Measurements from ENCODE around the gene UBE2K.
"Not testable (repeated sequence)": the region's sequence is repeated elsewhere in the genome, so short reads cannot be mapped to it uniquely, and the experiment has no call there.

Gene UBE2K

DNA sequence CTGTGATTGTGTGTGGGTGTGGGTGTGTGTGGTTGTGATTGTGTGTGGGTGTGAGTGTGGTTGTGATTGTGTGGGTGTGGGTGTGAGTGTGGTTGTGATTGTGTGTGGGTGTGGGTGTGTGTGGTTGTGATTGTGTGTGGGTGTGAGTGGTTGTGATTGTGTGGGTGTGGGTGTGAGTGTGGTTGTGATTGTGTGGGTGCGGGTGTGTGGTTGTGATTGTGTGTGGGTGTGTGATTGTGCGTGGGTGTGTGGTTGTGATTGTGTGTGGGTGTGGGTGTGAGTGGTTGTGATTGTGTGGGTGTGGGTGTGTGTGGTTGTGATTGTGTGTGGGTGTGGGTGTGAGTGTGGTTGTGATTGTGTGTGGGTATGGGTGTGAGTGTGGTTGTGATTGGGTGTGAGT is 115.8 kb downstream of the UBE2K start:
- DNase-seq, result not testable (repeated sequence)

DNA sequence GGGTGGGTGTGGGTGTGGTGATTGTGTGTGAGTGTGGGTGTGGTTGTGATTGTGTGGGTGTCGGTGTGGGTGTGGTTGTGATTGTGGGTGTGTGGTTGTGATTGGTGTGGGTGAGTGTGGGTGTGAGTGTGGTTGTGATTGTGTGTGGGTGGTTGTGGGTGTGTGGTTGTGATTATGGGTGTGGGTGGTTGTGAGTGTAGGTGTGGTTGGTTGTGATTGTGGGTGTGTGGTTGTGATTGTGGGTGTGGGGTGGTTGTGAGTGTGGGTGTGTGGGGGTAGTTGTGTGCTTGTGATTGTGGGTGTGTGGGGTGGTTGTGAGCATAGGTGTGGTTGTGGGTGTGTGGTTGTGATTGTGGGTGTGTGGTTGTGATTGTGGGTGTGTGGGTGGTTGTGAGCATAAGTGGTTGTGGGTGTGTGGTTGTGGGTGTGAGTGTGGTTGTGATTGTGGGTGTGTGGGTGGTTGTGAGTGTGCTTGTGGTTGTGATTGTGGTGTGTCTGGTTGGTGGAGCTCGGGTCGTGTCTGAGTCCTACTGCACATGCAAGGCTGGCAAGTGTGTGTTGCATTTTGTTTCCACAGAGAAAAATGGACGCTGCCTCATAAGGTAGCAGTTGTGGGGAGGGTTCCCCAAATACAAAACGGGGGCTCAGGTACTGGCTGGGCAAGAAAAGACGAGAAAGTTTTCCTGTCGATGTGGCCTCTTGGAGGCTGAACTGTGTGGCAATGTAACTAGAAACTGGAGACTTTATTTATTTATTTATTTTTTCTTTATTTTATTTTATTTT is 116.7 kb downstream of the UBE2K start:
- no peak for DNase-seq

DNA sequence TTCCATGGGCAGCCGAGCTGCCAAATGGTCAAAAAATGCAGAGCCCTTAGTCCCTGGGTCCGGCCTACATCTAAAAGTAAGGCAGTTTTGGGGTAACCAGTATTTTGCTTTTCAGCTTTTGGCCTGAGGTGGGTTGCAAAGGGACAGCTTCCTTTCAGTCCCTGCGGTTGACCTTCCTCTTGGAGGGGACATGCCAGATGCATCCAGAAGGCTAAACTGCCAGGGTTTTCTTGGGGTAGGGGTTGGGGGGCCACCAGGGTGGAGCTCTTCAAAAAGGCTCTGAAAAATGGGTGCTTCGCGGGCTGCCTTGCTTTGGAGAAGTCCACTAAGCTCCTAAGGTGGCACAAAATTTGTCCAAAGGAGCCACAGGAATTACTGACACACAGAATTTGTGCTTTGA is 120.7 kb downstream of the UBE2K start:
- no peak for DNase-seq

DNA sequence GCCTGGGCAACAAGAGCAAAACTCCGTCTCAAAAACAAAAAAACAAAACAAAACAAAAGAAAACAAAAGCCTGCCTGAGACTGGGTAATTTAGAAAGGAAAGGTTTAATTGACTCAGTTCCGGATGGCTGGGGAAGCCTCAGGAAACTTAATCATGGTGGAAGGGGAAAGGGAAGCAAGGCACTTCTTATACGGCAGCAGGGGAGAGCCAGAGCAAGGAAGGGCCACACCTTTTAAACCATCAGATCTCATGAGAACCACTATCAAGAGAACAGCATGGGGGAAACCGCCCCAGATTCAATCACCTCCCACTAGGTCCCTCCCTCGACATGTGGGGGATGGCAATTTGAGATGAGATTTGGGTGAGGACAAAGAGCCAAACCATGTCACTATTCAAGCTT is 122.2 kb downstream of the UBE2K start:
- DNase-seq, result no peak

DNA sequence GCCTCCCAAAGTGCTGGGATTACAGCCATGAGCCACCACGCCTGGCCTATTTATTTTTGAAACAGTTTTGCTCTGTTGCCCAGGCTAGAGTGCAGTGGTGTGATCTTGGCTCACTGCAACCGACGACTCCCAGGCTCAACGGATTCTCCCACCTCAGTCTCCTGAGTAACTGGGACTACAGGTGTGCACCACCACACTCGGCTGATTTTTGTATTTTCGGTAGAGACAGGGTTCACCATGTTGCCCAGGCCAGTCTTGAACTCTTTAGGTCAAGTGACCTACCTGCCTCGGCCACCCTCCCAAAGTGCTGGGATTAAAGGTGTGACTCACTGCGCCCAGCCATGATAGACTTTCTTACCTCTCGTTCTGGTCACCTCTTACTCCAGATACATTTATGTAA is 124.0 kb downstream of the UBE2K start:
- DNase-seq, result no peak

DNA sequence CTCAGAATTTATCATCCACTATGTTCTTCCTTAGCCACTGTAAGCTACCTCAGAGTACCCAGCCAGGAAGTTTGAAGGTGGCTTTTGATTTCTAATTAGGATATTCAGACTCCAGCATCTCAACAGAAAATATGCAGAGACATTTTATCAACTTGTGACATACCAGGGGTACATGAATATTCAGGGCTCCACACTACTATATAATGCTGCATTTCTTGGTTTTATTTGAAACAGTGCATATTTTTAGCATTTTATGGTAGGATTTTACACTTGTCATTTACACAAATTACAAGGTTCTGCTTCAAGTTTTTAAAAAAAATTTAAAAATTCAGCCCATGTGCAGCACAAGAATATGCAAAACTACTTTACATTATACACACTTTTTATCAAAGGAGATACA is 124.7 kb downstream of the UBE2K start:
- DNase-seq, result no peak

DNA sequence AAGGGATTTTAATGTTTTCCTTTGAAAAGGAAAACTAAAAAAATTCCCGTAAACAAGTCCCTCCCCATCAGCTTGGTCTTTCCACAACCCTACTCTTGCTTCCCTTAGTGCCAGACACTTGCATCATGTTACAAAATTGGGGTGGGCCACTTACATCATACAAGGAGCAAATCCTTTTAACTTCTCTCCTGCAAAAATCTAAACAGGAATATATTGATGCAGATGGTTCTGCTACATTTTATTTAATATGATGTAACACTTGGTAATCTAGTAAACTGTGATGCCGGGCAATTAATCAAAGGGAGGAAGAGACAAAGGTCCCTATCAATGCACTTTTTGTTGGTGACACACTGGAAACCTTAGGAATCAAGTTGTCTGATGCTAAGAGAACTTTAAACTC is 125.3 kb downstream of the UBE2K start:
- no peak for DNase-seq

DNA sequence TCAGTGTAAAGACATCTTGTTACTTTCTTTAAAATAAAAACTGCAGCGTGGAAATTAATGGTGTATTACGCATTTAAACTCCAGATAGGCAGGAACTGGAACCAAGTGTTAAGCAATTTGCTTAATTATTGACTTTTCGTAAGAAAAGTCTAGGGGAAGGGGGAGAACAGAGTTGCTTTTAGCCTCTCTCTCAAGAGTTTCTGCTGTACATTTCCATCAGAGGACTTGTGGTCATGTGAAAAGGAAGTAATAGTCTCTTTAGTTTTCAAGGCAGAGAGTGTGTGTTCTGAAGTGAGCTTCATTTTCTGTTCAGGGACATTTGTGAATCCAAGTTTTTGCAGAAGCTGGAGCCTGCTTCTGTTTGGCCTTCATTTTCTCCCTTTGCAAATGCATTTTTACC is 127.2 kb downstream of the UBE2K start:
- no peak for DNase-seq

DNA sequence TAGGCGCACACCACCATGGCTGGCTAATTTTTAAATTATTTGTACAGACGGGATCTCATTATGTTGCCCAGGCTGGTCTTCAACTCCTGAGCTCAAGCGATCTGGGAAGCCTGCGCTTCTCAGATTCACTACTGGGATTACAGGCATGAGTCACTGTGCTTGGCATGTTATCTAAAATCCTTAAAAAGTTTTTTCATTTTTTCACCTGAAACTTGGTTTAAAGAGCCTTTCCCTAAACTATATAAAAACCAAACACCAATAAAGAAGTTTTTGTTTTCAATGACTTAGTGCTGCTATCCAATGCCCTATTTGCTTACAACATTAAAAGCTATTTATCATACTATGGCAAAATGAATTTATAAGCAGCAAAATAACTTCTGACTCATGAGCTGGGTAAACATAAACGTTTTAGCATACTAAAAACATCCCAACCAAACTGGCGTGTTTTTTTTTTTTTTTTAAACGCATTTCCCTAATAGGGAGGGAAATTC is 127.8 kb downstream of the UBE2K start:
- no peak for DNase-seq

Data from activated CD4-positive, CD25-positive, alpha-beta regulatory T cell treated with anti-CD3 and anti-CD28 coated beads, Interleukin-2, amount 50 U/mL, for 72 hours (primary cell).